OCI-LY3 (cell line): Measurements from ENCODE around the gene KDELR3.

ENCODE experiments used
- EZH2phosphoT487 ChIP-seq: fragments of 200-600 bp; shearing (Covaris generic); IDR thresholded peaks from 2 replicates; pipeline ENCODE4 v1.6.1; 2018; ENCODE audit warnings: antibody characterized with exemption, mixed run types, low read depth
- TF ChIP-seq, protein P1 (sequence below): fragments of 200-600, 300-600 bp; sonication (generic); IDR thresholded peaks from 2 replicates; pipeline ENCODE4 v1.5.1; 2014; ENCODE audit warnings: antibody characterized with exemption, low read length, low read depth

DNA sequence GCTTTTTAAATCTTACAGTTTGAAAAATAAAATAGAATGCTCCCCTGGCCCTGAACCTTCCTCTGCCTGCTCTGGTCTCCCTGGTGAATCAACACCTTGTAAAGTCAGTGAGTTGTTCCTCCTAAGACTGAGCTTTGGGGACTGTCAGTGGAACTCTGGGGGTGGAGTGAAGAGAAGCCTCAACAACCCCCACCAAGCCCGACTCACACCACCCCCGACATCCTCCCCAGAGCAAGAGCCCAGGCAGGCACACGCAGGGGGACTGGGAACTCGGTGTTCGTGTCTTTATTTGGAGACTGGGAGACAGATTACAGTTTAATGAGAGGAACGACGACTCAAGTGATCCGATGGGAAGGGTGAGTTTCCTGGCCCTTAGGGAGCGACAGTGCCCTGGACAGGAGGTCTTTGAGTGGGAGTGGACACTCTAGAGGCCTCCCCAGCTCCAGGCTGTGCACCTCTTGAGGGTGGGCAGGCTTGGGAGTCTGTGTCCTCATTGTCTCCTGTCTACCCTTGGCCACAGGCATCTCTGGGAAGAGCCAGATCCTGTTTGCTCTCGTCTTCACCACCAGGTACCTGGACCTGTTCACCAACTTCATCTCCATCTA lies 6.2 kb downstream of the KDELR3 start:
- TF ChIP-seq, protein P1, sequence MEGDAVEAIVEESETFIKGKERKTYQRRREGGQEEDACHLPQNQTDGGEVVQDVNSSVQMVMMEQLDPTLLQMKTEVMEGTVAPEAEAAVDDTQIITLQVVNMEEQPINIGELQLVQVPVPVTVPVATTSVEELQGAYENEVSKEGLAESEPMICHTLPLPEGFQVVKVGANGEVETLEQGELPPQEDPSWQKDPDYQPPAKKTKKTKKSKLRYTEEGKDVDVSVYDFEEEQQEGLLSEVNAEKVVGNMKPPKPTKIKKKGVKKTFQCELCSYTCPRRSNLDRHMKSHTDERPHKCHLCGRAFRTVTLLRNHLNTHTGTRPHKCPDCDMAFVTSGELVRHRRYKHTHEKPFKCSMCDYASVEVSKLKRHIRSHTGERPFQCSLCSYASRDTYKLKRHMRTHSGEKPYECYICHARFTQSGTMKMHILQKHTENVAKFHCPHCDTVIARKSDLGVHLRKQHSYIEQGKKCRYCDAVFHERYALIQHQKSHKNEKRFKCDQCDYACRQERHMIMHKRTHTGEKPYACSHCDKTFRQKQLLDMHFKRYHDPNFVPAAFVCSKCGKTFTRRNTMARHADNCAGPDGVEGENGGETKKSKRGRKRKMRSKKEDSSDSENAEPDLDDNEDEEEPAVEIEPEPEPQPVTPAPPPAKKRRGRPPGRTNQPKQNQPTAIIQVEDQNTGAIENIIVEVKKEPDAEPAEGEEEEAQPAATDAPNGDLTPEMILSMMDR = no peak
- no peak for TF ChIP-seq EZH2phosphoT487
